Left ventricle myocardium superior (tissue), 1 donor: ENCODE results near the gene CSNK1E. TPM values are rescaled to one million over a fixed set of nuclear protein-coding genes. Genes with fewer than 3 reads are reported as not detected.
A peak's percentile ranks its signal among the peaks of the same experiment; 100 is the strongest.

Experiments
- ATAC-seq: fragments of 200-7000 bp; cut with Tn5 transposase; one replicate; pipeline ENCODE4 v1.9.1; 2020; ENCODE audit warnings: mild to moderate bottlenecking, moderate library complexity
- DNase-seq: peaks from one replicate; pipeline ENCODE4 v3.0.0-alpha.2; 2020
- intact Hi-C: fragments of 100-400 bp; cut with micrococcal nuclease; formaldehyde crosslinking; loops from one replicate; pipeline ENCODE4 v1.11.0; 2022
- total RNA-seq: library from RNA; stranded (reverse); fragmentation: NEBNext Ultra II Directional; extraction: Animal tissue kit (Norgen Biotek cat#: 25700); gene quantifications from one replicate; pipeline ENCODE4 v1.2.1, GENCODE V29; 2021
- donor health status: DM: no; HTN: yes; CAD: no; lungs with severe emphysema.

CSNK1E gene
- total RNA-seq, 1 donor from 2014 or later = 72.6 TPM

- DNase-seq = no peak
Measured at GRCh38 chr22:38260761-38261681, 56.2 kb downstream of the CSNK1E start.

GRCh38 chr22:38259370-38259769 lies 57.9 kb downstream of the CSNK1E start:
- ATAC-seq (no peak), DNase-seq (no peak)
- intact Hi-C loops = no loop called here

More at GRCh38 chr22:38260761-38261681, 56.2 kb downstream of the CSNK1E start:
- intact Hi-C loops = no loop called here
- no peak for ATAC-seq

GRCh38 chr22:38258895-38259294 lies 58.3 kb downstream of the CSNK1E start:
- DNase-seq = peak; percentile 76
- ATAC-seq = peak; percentile 48
- intact Hi-C loops = no loop called here

- DNase-seq (no peak), ATAC-seq (peak; percentile 25)
- intact Hi-C loops = no loop called here
Measured at GRCh38 chr22:38257650-38258250, 59.5 kb downstream of the CSNK1E start.

GRCh38 chr22:38257181-38257580 lies 60.1 kb downstream of the CSNK1E start:
- DNase-seq = no peak
- intact Hi-C loops = no loop called here
- peak; percentile 31 for ATAC-seq

GRCh38 chr22:38255697-38256096 lies 61.5 kb downstream of the CSNK1E start:
- intact Hi-C loops = no loop called here
- ATAC-seq (no peak), DNase-seq (no peak)

GRCh38 chr22:38251341-38251692 lies 65.9 kb downstream of the CSNK1E start:
- no peak for DNase-seq
- ATAC-seq = peak; percentile 27
- intact Hi-C loops = no loop called here

GRCh38 chr22:38250643-38251340 lies 66.4 kb downstream of the CSNK1E start:
- intact Hi-C loops = no loop called here
- DNase-seq (no peak), ATAC-seq (no peak)

- intact Hi-C loops = no loop called here
- DNase-seq (no peak), ATAC-seq (no peak)
Measured at GRCh38 chr22:38249803-38250642, 67.2 kb downstream of the CSNK1E start.

- no peak for ATAC-seq
- intact Hi-C loops = no loop called here
- DNase-seq = no peak
Measured at GRCh38 chr22:38249301-38249700, 67.9 kb downstream of the CSNK1E start.

GRCh38 chr22:38248280-38248679 lies 69.0 kb downstream of the CSNK1E start:
- ATAC-seq (no peak), DNase-seq (no peak)
- intact Hi-C loops = no loop called here

- DNase-seq (no peak), ATAC-seq (no peak)
- intact Hi-C loops = no loop called here
Measured at GRCh38 chr22:38247713-38248112, 69.5 kb downstream of the CSNK1E start.

GRCh38 chr22:38246692-38247091 lies 70.5 kb downstream of the CSNK1E start:
- intact Hi-C loops = no loop called here
- DNase-seq = peak; percentile 80
- ATAC-seq = peak; percentile 85

GRCh38 chr22:38246046-38246658 lies 71.1 kb downstream of the CSNK1E start:
- DNase-seq (no peak), ATAC-seq (no peak)
- intact Hi-C loops = no loop called here

GRCh38 chr22:38244106-38244505 lies 73.1 kb downstream of the CSNK1E start:
- ATAC-seq = no peak
- DNase-seq = no peak
- intact Hi-C loops = no loop called here

GRCh38 chr22:38243007-38243765 lies 74.0 kb downstream of the CSNK1E start:
- DNase-seq = peak; percentile 52
- peak; percentile 32 for ATAC-seq
- intact Hi-C loops = no loop called here

GRCh38 chr22:38240734-38241252 lies 76.4 kb downstream of the CSNK1E start:
- ATAC-seq = no peak
- DNase-seq = no peak
- intact Hi-C loops = no loop called here
